Hepatocyte (in vitro differentiated cells): Measurements from ENCODE around the gene CARD14.

Experiments used
- CTCF ChIP-seq: fragments of 200-600 bp; sonication (generic); IDR thresholded peaks from 2 replicates; pipeline ENCODE4 v1.5.1; 2016; ENCODE audit warnings: antibody characterized with exemption, mild to moderate bottlenecking; ENCODE audit not compliant: poor library complexity
- EZH2 ChIP-seq: fragments of 200-600 bp; sonication (generic); IDR thresholded peaks from 2 replicates; pipeline ENCODE4 v1.6.1; 2016; ENCODE audit warnings: antibody characterized with exemption, mild to moderate bottlenecking, borderline replicate concordance
- EZH2phosphoT487 ChIP-seq: fragments of 200-600 bp; sonication (generic); IDR thresholded peaks from one replicate; pipeline ENCODE4 v1.6.1; 2018; ENCODE audit warnings: antibody characterized with exemption, mild to moderate bottlenecking, low read depth, moderate library complexity; ENCODE audit not compliant: unreplicated experiment, severe bottlenecking

GRCh38 chr17:80245566-80246265 is 75.9 kb downstream of the CARD14 start:
- TF ChIP-seq EZH2phosphoT487 (no peak), CTCF (no peak), EZH2 (no peak)
